ENCODE results near the gene PPFIBP2.

DNA sequence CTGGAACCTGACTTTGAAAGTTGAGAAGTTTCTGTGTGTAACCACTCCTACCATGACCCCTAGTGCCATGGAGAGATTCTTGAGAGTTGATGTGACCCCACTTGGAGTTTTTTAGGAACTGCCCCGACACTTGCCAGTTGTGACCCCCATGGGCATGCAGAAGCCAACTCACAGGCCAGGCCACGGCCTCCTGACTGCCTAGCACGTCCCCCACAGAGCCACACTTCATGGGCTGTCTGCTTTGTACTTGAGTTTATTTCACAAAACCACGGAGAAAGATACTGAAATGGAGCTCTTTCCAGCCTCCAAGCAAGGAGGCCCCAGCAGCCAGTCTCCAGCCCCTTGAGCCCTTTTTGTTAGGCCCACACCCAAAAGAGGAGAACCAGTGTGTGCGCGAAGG is 151.1 kb downstream of the PPFIBP2 start:
- TF ChIP-seq, protein P1, sequence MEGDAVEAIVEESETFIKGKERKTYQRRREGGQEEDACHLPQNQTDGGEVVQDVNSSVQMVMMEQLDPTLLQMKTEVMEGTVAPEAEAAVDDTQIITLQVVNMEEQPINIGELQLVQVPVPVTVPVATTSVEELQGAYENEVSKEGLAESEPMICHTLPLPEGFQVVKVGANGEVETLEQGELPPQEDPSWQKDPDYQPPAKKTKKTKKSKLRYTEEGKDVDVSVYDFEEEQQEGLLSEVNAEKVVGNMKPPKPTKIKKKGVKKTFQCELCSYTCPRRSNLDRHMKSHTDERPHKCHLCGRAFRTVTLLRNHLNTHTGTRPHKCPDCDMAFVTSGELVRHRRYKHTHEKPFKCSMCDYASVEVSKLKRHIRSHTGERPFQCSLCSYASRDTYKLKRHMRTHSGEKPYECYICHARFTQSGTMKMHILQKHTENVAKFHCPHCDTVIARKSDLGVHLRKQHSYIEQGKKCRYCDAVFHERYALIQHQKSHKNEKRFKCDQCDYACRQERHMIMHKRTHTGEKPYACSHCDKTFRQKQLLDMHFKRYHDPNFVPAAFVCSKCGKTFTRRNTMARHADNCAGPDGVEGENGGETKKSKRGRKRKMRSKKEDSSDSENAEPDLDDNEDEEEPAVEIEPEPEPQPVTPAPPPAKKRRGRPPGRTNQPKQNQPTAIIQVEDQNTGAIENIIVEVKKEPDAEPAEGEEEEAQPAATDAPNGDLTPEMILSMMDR (IDR thresholded peaks at IDR 0.05; ENCODE audit: low read length), result no peak
- TF ChIP-seq EZH2 (IDR thresholded peaks at IDR 0.05; ENCODE audit: borderline replicate concordance, low read length), result no peak
